ENCODE results near the gene CCDC124. TPM values are rescaled to one million over a fixed set of nuclear protein-coding genes. Genes with fewer than 3 reads are reported as not detected.
"Not testable (repeated sequence)": the region's sequence is repeated elsewhere in the genome, so short reads cannot be mapped to it uniquely, and the experiment has no call there.

Gene CCDC124
- total and polyA plus RNA-seq, 2 donors (not counting 1 experiment from before 2014, with no cell fraction given) = 37.2 to 44.3 TPM

DNA sequence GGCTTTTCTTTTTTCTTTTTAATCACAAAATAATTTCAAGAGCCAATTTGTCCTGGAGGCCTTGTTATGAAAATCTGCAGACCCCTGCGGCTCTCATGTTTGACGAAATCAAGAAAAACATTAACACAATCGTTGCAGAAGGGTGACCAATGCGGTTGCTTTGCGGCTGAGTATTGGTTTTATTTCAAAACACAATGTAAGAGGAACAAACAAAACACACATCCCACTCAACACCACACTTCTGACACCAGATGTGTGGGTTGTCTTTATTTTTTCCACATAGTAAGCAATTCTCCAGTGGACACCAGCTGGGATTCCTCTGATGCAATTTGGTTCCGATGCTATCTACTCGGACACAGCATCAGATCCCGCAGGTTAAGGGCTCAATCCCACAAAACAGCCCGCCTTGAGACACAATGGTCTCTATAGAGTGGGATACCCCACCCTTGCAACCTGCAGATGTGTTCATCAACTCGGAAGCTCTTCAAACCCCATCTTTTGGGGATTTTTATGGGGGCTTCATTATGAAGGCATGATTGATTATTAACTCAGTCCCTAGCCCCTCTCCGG is 21.9 kb upstream of the CCDC124 start:
- H3K4me2 ChIP-seq (ENCODE audit: extremely low read depth, insufficient read depth, low read length) = no peak overlapping the region
- TF ChIP-seq, protein P1, sequence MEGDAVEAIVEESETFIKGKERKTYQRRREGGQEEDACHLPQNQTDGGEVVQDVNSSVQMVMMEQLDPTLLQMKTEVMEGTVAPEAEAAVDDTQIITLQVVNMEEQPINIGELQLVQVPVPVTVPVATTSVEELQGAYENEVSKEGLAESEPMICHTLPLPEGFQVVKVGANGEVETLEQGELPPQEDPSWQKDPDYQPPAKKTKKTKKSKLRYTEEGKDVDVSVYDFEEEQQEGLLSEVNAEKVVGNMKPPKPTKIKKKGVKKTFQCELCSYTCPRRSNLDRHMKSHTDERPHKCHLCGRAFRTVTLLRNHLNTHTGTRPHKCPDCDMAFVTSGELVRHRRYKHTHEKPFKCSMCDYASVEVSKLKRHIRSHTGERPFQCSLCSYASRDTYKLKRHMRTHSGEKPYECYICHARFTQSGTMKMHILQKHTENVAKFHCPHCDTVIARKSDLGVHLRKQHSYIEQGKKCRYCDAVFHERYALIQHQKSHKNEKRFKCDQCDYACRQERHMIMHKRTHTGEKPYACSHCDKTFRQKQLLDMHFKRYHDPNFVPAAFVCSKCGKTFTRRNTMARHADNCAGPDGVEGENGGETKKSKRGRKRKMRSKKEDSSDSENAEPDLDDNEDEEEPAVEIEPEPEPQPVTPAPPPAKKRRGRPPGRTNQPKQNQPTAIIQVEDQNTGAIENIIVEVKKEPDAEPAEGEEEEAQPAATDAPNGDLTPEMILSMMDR (conservative IDR thresholded peaks at IDR 0.05 in 1 of 2, IDR thresholded peaks at IDR 0.05 in 1 of 2; ENCODE audit: low read depth in 1 of 2, low read length in 2 of 2) = no peak
- TF ChIP-seq EZH2 (IDR thresholded peaks at IDR 0.05; ENCODE audit: low read length, missing control alignments) = no peak

DNA sequence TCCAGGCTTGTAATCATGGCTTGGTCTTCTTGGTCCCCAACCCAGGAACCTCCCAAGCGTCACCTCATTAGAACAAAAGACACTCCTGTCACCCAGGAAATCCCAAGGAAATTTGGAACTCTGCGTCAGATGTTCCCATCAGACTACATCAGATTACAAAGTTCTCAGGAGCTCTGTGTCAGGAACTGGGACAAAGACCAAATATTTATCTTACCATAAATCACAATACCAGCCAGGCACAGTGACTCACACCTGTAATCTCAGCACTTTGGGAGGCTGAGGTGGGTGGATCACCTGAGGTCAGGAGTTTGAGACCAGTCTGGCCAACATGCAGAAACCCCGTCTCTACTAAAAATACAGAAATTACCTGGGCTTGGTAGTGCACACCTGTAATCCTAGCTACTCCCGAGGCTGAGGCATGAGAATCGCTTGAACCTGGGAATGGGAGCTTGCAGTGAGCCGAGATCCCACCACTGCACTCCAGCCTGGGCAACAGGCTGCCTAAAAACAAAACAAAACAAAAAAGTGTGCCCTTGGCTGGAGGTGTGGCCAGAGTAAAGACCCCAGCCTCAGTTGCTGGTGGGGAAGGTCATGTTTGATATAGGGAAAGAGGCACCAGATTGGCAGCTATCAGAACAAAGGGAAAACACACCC is 16.7 kb upstream of the CCDC124 start:
- no peaks in the 10 kb centered on the region for H3K36me3 ChIP-seq (ENCODE audit: control insufficient read depth, insufficient read depth, low read length)
- no peak overlapping the region for H3K4me2 ChIP-seq (ENCODE audit: extremely low read depth, insufficient read depth, low read length)
- no peak for TF ChIP-seq EZH2 (IDR thresholded peaks at IDR 0.05; ENCODE audit: low read length, missing control alignments)
- TF ChIP-seq, protein P1 (conservative IDR thresholded peaks at IDR 0.05 in 1 of 2, IDR thresholded peaks at IDR 0.05 in 1 of 2; ENCODE audit: low read depth in 1 of 2, low read length in 2 of 2) = no peak
- no peaks in the 10 kb centered on the region for H3K27me3 ChIP-seq (ENCODE audit: control insufficient read depth, insufficient read depth, low read length)
- no peaks in the 10 kb centered on the region for H3K4me1 ChIP-seq (ENCODE audit: control insufficient read depth, extremely low read depth, insufficient read depth, low read length)
- DNase-seq (ENCODE audit: low read depth in 2 of 2) = no peak
- no peaks in the 10 kb centered on the region for H4K20me1 ChIP-seq (ENCODE audit: control insufficient read depth, extremely low read depth, insufficient read depth, low read length)
- H3K9ac ChIP-seq (ENCODE audit: insufficient read depth, low read length) = no peak overlapping the region
- no peaks in the 10 kb centered on the region for H3K9me3 ChIP-seq (ENCODE audit: control insufficient read depth, insufficient read depth, low read depth, low read length)
- H3K4me3 ChIP-seq (replicated peaks in 1 of 4; ENCODE audit: control extremely low read depth in 1 of 4, insufficient read depth in 1 of 4, low read depth in 3 of 4, low read length in 4 of 4) = no peak overlapping the region
- H2AFZ ChIP-seq (ENCODE audit: low read length) = no peak overlapping the region
- H3K79me2 ChIP-seq (ENCODE audit: control insufficient read depth, insufficient read depth, low read length) = no peaks in the 10 kb centered on the region
- H3K27ac ChIP-seq (ENCODE audit: insufficient read depth, low read length) = no peak overlapping the region

More for the DNA sequence above, 21.9 kb upstream of the CCDC124 start:
- H3K9ac ChIP-seq (ENCODE audit: insufficient read depth, low read length) = no peak overlapping the region
- no peaks in the 10 kb centered on the region for H3K4me1 ChIP-seq (ENCODE audit: control insufficient read depth, extremely low read depth, insufficient read depth, low read length)
- no peaks in the 10 kb centered on the region for H3K27me3 ChIP-seq (ENCODE audit: control insufficient read depth, insufficient read depth, low read length)
- no peak overlapping the region for H3K27ac ChIP-seq (ENCODE audit: insufficient read depth, low read length)
- H3K9me3 ChIP-seq (ENCODE audit: control insufficient read depth, insufficient read depth, low read depth, low read length) = no peaks in the 10 kb centered on the region
- no peaks in the 10 kb centered on the region for H3K79me2 ChIP-seq (ENCODE audit: control insufficient read depth, insufficient read depth, low read length)
- DNase-seq (ENCODE audit: low read depth in 2 of 2) = no peak
- H4K20me1 ChIP-seq (ENCODE audit: control insufficient read depth, extremely low read depth, insufficient read depth, low read length) = no peaks in the 10 kb centered on the region
- no peak overlapping the region for H2AFZ ChIP-seq (ENCODE audit: low read length)
- H3K4me3 ChIP-seq (replicated peaks in 1 of 4; ENCODE audit: control extremely low read depth in 1 of 4, insufficient read depth in 1 of 4, low read depth in 3 of 4, low read length in 4 of 4) = no peak overlapping the region
- H3K36me3 ChIP-seq (ENCODE audit: control insufficient read depth, insufficient read depth, low read length) = no peaks in the 10 kb centered on the region

DNA sequence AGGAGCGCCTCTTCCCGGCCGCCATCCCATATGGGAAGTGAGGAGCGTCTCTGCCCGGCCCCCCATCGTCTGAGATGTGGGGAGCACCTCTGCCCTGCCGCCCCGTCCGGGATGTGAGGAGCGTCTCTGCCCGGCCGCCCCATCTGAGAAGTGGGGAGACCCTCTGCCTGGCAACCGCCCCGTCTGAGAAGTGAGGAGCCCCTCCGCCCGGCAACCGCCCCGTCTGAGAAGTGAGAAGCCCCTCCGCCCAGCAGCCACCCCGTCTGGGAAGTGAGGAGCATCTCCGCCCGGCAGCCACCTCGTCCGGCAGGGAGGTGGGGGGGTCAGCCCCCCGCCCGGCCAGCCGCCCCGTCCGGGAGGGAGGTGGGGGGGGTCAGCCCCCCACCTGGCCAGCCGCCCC is 14.7 kb upstream of the CCDC124 start:
- not testable (repeated sequence) for H3K27me3 ChIP-seq (ENCODE audit: control insufficient read depth, insufficient read depth, low read length); H3K4me1 ChIP-seq (ENCODE audit: control insufficient read depth, extremely low read depth, insufficient read depth, low read length); H3K36me3 ChIP-seq (ENCODE audit: control insufficient read depth, insufficient read depth, low read length); H3K4me2 ChIP-seq (ENCODE audit: extremely low read depth, insufficient read depth, low read length); H3K9me3 ChIP-seq (ENCODE audit: control insufficient read depth, insufficient read depth, low read depth, low read length); H3K9ac ChIP-seq (ENCODE audit: insufficient read depth, low read length); H3K79me2 ChIP-seq (ENCODE audit: control insufficient read depth, insufficient read depth, low read length); H3K27ac ChIP-seq (ENCODE audit: insufficient read depth, low read length); H3K4me3 ChIP-seq (replicated peaks in 1 of 4; ENCODE audit: control extremely low read depth in 1 of 4, insufficient read depth in 1 of 4, low read depth in 3 of 4, low read length in 4 of 4); H4K20me1 ChIP-seq (ENCODE audit: control insufficient read depth, extremely low read depth, insufficient read depth, low read length); DNase-seq (ENCODE audit: low read depth in 2 of 2); H2AFZ ChIP-seq (ENCODE audit: low read length)

DNA sequence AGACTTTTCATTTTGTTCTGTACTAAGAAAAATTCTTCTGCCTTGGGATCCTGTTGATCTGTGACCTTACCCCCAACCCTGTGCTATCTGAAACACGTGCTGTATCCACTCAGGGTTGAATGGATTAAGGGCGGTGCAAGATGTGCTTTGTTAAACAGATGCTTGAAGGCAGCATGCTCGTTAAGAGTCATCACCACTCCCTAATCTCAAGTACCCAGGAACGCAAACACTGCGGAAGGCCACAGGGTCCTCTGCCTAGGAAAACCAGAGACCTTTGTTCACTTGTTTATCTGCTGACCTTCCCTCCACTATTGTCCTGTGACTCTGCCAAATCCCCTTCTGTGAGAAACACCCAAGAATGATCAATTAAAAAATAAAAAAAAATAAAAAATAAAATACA is 13.7 kb upstream of the CCDC124 start:
- H3K36me3 ChIP-seq (ENCODE audit: control insufficient read depth, insufficient read depth, low read length); H2AFZ ChIP-seq (ENCODE audit: low read length); H3K9ac ChIP-seq (ENCODE audit: insufficient read depth, low read length); H3K79me2 ChIP-seq (ENCODE audit: control insufficient read depth, insufficient read depth, low read length); H3K4me3 ChIP-seq (replicated peaks in 1 of 4; ENCODE audit: control extremely low read depth in 1 of 4, insufficient read depth in 1 of 4, low read depth in 3 of 4, low read length in 4 of 4); H3K4me1 ChIP-seq (ENCODE audit: control insufficient read depth, extremely low read depth, insufficient read depth, low read length); DNase-seq (ENCODE audit: low read depth in 2 of 2); H3K27me3 ChIP-seq (ENCODE audit: control insufficient read depth, insufficient read depth, low read length); H4K20me1 ChIP-seq (ENCODE audit: control insufficient read depth, extremely low read depth, insufficient read depth, low read length); H3K4me2 ChIP-seq (ENCODE audit: extremely low read depth, insufficient read depth, low read length); H3K9me3 ChIP-seq (ENCODE audit: control insufficient read depth, insufficient read depth, low read depth, low read length); H3K27ac ChIP-seq (ENCODE audit: insufficient read depth, low read length): not testable (repeated sequence)

Data from fibroblast of lung (primary cell).